KMS-11 (cell line): ENCODE data around the gene PCDHA6.

Experiments used
- H2AFZ ChIP-seq: fragments of 200-600 bp; sonication (generic); 2 replicates; pipeline ENCODE4 v1.6.1; 2016; ENCODE audit warnings: antibody characterized with exemption, mixed run types, low read depth
- H3K27ac ChIP-seq: fragments of 200-600 bp; sonication (generic); 2 replicates; pipeline ENCODE4 v1.6.1; 2016; ENCODE audit warnings: mild to moderate bottlenecking, mixed run types
- H3K27me3 ChIP-seq: fragments of 200-600 bp; sonication (generic); 2 replicates; pipeline ENCODE4 v1.6.1; 2017; ENCODE audit warnings: mild to moderate bottlenecking, low read depth, mixed run types, moderate library complexity; ENCODE audit not compliant: insufficient read depth
- H3K36me3 ChIP-seq: fragments of 200-600 bp; sonication (generic); 2 replicates; pipeline ENCODE4 v1.6.1; 2017; ENCODE audit warnings: mild to moderate bottlenecking, mixed run types; ENCODE audit not compliant: insufficient read depth
- H3K4me1 ChIP-seq: fragments of 200-600 bp; sonication (generic); 2 replicates; pipeline ENCODE4 v1.6.1; 2016; ENCODE audit warnings: mild to moderate bottlenecking, low read depth, mixed run types; ENCODE audit not compliant: poor library complexity, severe bottlenecking
- H3K4me2 ChIP-seq: fragments of 200-600 bp; sonication (generic); 2 replicates; pipeline ENCODE4 v1.7.0; 2016; ENCODE audit warnings: mild to moderate bottlenecking, mixed run types
- H3K4me3 ChIP-seq: fragments of 200-600 bp; sonication (generic); IDR thresholded peaks from 2 replicates; pipeline ENCODE4 v1.6.1; 2017; ENCODE audit warnings: low read depth, low read length, mixed read lengths; ENCODE audit not compliant: insufficient read depth
- H3K79me2 ChIP-seq: fragments of 200-600 bp; sonication (generic); 2 replicates; pipeline ENCODE4 v1.6.1; 2016; ENCODE audit warnings: low read depth, mixed run types; ENCODE audit not compliant: insufficient read depth
- H3K9ac ChIP-seq: fragments of 200-600 bp; sonication (generic); 2 replicates; pipeline ENCODE4 v1.6.1; 2016; ENCODE audit warnings: mild to moderate bottlenecking, mixed run types
- H4K20me1 ChIP-seq: fragments of 200-600 bp; sonication (generic); 2 replicates; pipeline ENCODE4 v1.6.1; 2016; ENCODE audit warnings: mild to moderate bottlenecking, mixed run types; ENCODE audit not compliant: insufficient read depth
- CTCF ChIP-seq: fragments of 200-600 bp; sonication (generic); conservative IDR thresholded peaks from 2 replicates; pipeline ENCODE4 v1.6.1; 2017; ENCODE audit warnings: low read depth, mild to moderate bottlenecking, antibody characterized with exemption, low read length, moderate library complexity, mixed read lengths

PCDHA6 gene

DNA sequence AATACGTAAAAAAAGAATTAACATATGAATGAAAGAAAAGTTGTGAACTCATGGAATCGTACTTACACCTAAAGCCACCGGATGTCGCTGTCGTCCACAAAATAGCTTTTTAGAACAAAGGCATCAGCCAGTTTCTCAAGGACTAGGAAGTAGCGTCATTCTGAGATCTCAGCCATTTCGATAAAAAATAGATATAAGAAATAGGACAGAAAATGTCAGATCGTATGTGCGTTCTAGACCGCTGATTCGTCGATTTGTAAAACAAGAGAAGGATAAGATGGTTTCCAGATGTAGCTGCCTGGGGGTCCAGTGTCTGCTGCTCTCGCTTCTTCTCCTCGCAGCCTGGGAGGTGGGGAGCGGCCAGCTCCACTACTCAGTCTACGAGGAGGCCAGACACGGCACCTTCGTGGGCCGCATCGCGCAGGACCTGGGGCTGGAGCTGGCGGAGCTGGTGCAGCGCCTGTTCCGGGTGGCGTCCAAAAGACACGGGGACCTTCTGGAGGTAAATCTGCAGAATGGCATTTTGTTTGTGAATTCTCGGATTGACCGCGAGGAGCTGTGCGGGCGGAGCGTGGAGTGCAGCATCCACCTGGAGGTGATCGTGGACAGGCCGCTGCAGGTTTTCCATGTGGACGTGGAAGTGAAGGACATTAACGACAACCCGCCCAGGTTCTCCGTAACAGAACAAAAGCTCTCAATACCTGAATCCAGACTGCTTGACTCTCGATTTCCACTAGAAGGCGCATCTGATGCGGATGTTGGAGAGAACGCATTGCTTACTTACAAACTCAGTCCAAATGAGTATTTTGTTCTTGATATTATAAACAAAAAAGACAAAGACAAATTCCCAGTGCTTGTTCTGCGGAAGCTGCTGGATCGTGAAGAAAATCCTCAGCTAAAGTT, 28.3 kb downstream of the PCDHA6 start, which contains the start of gene PCDHA10:
TSS of gene PCDHA10 (plus strand) at position 126 of the 903 bp plus-strand sequence. CDS start at position 278, 152 bp downstream.
- Histone ChIP-seq H4K20me1 (no peaks in the 10 kb centered on the region), H3K9ac (no peak within 1 kb of the TSS), H3K4me1 (no peaks in the 10 kb centered on the region), H3K79me2 (no peaks in the 10 kb centered on the region), H3K36me3 (no peaks in the 10 kb centered on the region), H3K27ac (no peak within 1 kb of the TSS), H3K4me2 (no peak within 1 kb of the TSS), H3K27me3 (no peaks in the 10 kb centered on the region), H2AFZ (no peak within 1 kb of the TSS), H3K4me3 (no peak within 1 kb of the TSS)
- TF ChIP-seq CTCF = no peak; the same call in 1 of the 2 replicates

DNA sequence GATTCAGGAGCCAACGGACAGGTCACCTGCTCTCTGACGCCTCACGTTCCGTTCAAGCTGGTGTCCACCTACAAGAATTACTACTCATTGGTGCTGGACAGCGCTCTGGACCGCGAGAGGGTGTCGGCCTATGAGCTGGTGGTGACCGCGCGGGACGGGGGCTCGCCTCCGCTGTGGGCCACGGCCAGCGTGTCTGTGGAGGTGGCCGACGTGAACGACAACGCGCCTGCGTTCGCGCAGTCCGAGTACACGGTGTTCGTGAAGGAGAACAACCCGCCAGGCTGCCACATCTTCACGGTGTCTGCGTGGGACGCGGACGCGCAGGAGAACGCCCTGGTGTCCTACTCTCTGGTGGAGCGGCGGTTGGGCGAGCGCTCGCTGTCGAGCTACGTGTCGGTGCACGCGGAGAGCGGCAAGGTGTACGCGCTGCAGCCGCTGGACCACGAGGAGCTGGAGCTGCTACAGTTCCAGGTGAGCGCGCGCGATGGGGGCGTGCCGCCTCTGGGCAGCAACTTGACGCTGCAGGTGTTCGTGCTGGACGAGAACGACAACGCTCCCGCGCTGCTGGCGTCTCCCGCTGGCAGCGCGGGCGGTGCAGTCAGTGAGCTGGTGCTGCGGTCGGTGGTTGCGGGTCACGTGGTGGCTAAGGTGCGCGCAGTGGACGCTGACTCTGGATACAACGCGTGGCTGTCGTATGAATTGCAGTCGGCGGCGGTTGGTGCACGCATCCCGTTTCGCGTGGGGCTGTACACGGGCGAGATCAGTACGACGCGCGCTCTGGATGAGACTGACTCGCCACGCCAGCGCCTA, 29.6 kb downstream of the PCDHA6 start:
- no peak overlapping the region for H3K9ac ChIP-seq
- no peaks in the 10 kb centered on the region for H3K79me2 ChIP-seq
- TF ChIP-seq CTCF = no peak
- H4K20me1 ChIP-seq = no peaks in the 10 kb centered on the region
- H3K27ac ChIP-seq = no peak overlapping the region
- H3K27me3 ChIP-seq = no peaks in the 10 kb centered on the region
- no peaks in the 10 kb centered on the region for H3K36me3 ChIP-seq
- H2AFZ ChIP-seq = no peak overlapping the region
- no peak overlapping the region for H3K4me3 ChIP-seq
- H3K4me2 ChIP-seq = no peak overlapping the region
- H3K4me1 ChIP-seq = no peaks in the 10 kb centered on the region

DNA sequence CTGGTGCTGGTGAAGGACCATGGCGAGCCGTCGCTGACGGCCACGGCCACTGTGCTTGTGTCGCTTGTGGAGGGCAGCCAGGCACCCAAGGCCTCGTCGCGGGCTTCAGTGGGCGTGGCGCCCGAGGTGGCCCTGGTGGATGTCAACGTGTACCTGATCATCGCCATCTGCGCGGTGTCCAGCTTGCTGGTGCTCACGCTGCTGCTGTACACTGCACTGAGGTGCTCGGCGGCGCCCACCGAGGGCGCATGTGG, 30.2 kb downstream of the PCDHA6 start:
- TF ChIP-seq CTCF = no peak
- Histone ChIP-seq H3K4me2 (no peak overlapping the region), H2AFZ (no peak overlapping the region)

GRCh38 chr5:140862441-140863295, 34.9 kb downstream of the PCDHA6 start:
- Histone ChIP-seq H2AFZ (no peak overlapping the region), H3K36me3 (no peaks in the 10 kb centered on the region), H3K79me2 (no peaks in the 10 kb centered on the region), H4K20me1 (no peaks in the 10 kb centered on the region), H3K27me3 (no peaks in the 10 kb centered on the region), H3K4me3 (no peak overlapping the region), H3K4me2 (no peak overlapping the region), H3K4me1 (no peaks in the 10 kb centered on the region), H3K27ac (no peak overlapping the region), H3K9ac (no peak overlapping the region)
- no peak for TF ChIP-seq CTCF

More for the DNA sequence above, 30.2 kb downstream of the PCDHA6 start:
- Histone ChIP-seq H3K27ac (no peak overlapping the region), H4K20me1 (no peaks in the 10 kb centered on the region), H3K36me3 (no peaks in the 10 kb centered on the region), H3K4me1 (no peaks in the 10 kb centered on the region), H3K79me2 (no peaks in the 10 kb centered on the region), H3K9ac (no peak overlapping the region), H3K4me3 (no peak overlapping the region), H3K27me3 (no peaks in the 10 kb centered on the region)
